Measurements from ENCODE around the gene MAP7.

- TF ChIP-seq, protein P1, sequence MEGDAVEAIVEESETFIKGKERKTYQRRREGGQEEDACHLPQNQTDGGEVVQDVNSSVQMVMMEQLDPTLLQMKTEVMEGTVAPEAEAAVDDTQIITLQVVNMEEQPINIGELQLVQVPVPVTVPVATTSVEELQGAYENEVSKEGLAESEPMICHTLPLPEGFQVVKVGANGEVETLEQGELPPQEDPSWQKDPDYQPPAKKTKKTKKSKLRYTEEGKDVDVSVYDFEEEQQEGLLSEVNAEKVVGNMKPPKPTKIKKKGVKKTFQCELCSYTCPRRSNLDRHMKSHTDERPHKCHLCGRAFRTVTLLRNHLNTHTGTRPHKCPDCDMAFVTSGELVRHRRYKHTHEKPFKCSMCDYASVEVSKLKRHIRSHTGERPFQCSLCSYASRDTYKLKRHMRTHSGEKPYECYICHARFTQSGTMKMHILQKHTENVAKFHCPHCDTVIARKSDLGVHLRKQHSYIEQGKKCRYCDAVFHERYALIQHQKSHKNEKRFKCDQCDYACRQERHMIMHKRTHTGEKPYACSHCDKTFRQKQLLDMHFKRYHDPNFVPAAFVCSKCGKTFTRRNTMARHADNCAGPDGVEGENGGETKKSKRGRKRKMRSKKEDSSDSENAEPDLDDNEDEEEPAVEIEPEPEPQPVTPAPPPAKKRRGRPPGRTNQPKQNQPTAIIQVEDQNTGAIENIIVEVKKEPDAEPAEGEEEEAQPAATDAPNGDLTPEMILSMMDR (IDR thresholded peaks at IDR 0.05 in 2 of 3, conservative IDR thresholded peaks at IDR 0.05 in 1 of 3; ENCODE audit: insufficient read depth in 2 of 3, low read depth in 1 of 3, low read length in 3 of 3), result no peak
- TF ChIP-seq CBX8 (IDR thresholded peaks at IDR 0.05; ENCODE audit: borderline replicate concordance, extremely low read depth, low read depth, low read length, poor library complexity, severe bottlenecking), result no peak
- TF ChIP-seq SETDB1 (IDR thresholded peaks at IDR 0.05; ENCODE audit: low read length), result no peak
- TF ChIP-seq SMARCA5 (IDR thresholded peaks at IDR 0.05), result no peak
- TF ChIP-seq CBX5 (IDR thresholded peaks at IDR 0.05; ENCODE audit: borderline replicate concordance, low read depth), result no peak
- no peak for TF ChIP-seq SMARCA4 (IDR thresholded peaks at IDR 0.05)
- no peak for TF ChIP-seq MEF2A (IDR thresholded peaks at IDR 0.05; ENCODE audit: control insufficient read depth, low read depth, low read length)
- TF ChIP-seq, protein P2, sequence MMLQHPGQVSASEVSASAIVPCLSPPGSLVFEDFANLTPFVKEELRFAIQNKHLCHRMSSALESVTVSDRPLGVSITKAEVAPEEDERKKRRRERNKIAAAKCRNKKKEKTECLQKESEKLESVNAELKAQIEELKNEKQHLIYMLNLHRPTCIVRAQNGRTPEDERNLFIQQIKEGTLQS (IDR thresholded peaks at IDR 0.05), result no peak
- TF ChIP-seq, protein P2 (CRISPR knock-in tag; conservative IDR thresholded peaks at IDR 0.05), result no peak
- TF ChIP-seq ZNF384 (IDR thresholded peaks at IDR 0.05; ENCODE audit: low read depth, low read length), result no peak
- TF ChIP-seq EGR1 (conservative IDR thresholded peaks at IDR 0.05), result no peak
Measured at GRCh38 chr6:136411453-136412354, 138.5 kb downstream of the MAP7 start.
